ENCODE measurements around the gene KLHL9.

KLHL9 gene

DNA sequence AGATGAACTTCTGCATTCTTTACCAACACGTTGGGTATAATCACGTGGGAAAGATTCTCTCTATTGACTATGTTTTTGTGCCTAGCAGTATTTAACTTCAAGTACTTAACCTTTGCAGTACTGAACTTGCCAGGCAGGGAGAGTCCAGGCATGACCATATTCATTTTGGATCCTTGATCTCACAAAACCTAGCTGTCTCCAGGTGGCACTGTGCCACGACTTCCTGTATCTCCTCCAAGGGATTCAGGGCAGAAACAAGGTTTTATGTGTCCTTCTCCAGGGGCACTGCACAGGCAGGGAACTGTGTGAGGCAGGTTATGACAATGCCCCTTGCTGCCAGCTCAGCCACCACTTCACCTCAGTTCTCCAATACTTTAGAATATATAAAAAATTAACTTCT lies 18.3 kb downstream of the KLHL9 start:
- DNase-seq (ENCODE audit: low read depth, low spot score) = no peak
- no peak overlapping the region for H3K4me3 ChIP-seq (ENCODE audit: low read depth, low read length)
- in situ Hi-C loops (cut with HindIII; ENCODE audit: low sequenced_read_pairs) = no loop called here
- TF ChIP-seq, protein P1, sequence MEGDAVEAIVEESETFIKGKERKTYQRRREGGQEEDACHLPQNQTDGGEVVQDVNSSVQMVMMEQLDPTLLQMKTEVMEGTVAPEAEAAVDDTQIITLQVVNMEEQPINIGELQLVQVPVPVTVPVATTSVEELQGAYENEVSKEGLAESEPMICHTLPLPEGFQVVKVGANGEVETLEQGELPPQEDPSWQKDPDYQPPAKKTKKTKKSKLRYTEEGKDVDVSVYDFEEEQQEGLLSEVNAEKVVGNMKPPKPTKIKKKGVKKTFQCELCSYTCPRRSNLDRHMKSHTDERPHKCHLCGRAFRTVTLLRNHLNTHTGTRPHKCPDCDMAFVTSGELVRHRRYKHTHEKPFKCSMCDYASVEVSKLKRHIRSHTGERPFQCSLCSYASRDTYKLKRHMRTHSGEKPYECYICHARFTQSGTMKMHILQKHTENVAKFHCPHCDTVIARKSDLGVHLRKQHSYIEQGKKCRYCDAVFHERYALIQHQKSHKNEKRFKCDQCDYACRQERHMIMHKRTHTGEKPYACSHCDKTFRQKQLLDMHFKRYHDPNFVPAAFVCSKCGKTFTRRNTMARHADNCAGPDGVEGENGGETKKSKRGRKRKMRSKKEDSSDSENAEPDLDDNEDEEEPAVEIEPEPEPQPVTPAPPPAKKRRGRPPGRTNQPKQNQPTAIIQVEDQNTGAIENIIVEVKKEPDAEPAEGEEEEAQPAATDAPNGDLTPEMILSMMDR (IDR thresholded peaks at IDR 0.05; ENCODE audit: low read depth, low read length) = no peak

DNA sequence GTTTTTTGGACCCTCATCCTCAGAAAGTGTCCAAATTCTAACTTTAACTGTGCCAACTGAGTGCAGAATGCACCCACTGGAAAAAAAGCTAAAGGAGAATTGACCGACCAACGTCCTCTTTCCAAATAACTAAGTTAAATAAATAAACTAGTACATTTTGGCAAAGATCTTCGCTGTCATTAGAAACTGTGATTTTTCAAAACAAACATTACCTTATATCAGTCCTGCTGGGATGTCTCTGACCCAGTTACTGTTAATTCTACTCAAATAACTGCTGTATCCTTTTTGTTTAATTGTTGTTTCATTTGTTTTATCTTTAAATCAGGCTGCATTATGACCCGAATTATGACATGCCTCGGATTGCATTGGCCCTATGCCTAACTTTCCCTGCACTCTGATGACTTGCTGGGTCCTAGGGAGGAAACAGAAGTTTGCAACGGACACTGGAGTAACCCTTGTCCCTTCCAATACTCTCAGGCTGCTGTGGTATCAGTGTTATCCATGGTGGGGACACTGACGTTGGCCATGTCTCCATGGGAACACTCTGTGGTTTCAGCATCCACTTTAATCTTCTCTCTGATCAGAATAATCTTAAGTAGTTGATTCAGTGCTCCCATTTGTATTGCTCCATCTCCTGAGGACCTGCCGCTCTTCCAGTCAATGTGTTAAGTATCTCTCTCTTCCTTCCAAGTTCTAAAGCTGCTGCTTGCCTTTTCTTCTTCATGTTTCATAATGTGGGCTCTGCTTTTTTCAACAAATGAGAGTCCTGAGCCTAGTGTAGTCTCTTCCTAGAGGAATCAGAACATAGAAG lies 19.0 kb downstream of the KLHL9 start:
- in situ Hi-C loops (cut with HindIII; ENCODE audit: low sequenced_read_pairs) = no loop called here
- no peak overlapping the region for H3K4me3 ChIP-seq (ENCODE audit: low read depth, low read length)
- TF ChIP-seq, protein P1 (IDR thresholded peaks at IDR 0.05; ENCODE audit: low read depth, low read length) = no peak
- no peak for DNase-seq (ENCODE audit: low read depth, low spot score)

DNA sequence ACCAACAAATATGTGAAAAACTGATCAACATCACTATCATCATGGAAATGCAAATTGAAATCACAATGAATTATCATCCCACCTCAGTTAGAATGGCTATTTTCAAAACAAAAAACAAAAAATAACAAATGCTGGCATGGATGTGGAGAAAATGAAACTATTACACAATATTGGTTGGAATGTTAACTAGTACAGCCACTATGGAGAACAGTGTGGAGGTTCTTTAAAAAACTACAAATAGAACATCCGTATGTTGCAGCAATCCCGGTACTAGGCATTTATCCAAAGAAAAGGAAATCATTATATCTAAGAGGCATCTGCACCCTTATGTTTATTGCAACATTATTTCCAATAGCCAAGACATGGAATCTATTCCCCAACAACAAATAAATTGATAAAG lies 21.1 kb downstream of the KLHL9 start:
- no peak overlapping the region for H3K4me3 ChIP-seq (ENCODE audit: low read depth, low read length)
- in situ Hi-C loops (cut with HindIII; ENCODE audit: low sequenced_read_pairs) = no loop called here
- DNase-seq (ENCODE audit: low read depth, low spot score) = no peak
- TF ChIP-seq, protein P1 (IDR thresholded peaks at IDR 0.05; ENCODE audit: low read depth, low read length) = no peak

DNA sequence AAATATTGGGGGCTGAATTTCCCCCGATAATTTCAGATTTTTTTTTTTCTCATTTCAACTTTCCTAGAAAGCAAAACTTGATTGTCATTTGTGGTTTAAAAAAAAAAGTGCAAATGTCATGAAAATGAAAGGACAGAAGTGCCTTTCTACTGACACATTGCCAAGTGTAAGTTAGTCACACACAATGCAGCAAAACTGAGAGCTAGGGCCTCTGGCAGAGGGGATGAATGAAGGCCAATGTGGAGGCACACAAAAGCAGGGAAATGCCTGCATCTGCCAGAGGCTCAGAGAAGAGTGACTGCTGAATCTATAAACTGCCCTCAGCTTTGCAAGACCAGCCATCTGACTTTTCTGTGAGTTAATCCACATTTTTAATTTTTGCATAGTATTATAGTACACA lies 23.3 kb downstream of the KLHL9 start:
- in situ Hi-C loops (cut with HindIII; ENCODE audit: low sequenced_read_pairs) = no loop called here
- DNase-seq (ENCODE audit: low read depth, low spot score) = no peak
- H3K4me3 ChIP-seq (ENCODE audit: low read depth, low read length) = no peak overlapping the region
- TF ChIP-seq, protein P1 (IDR thresholded peaks at IDR 0.05; ENCODE audit: low read depth, low read length) = no peak

DNA sequence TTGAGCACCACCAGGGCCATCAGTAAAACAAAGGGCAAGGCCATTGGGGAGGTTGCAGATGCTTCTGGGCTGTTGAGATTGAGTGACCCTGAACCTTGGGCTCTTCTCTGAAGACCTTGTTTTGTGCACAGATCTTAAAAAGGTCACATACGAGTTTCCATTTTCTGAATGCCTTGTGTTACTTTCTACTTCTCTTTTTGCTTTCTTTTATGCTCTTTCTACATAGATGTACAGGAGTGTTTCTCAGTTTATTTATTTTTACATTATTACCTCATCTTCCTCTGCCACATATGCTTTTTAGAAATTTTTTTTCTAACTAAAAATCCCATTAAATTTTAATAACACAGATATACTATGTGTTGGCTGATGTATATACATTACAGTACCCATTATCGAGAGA lies 30.0 kb downstream of the KLHL9 start, which contains the start of gene IFNA5:
Gene IFNA5 (minus strand): TSS at position 101 of the 400 bp plus-strand sequence. CDS start 57 bp downstream, at position 44.
- DNase-seq (ENCODE audit: low read depth, low spot score) = no peak
- no peak within 1 kb of the TSS for H3K4me3 ChIP-seq (ENCODE audit: low read depth, low read length)
- in situ Hi-C loops (cut with HindIII; ENCODE audit: low sequenced_read_pairs) = no loop called here
- TF ChIP-seq, protein P1 (IDR thresholded peaks at IDR 0.05; ENCODE audit: low read depth, low read length) = no peak

DNA sequence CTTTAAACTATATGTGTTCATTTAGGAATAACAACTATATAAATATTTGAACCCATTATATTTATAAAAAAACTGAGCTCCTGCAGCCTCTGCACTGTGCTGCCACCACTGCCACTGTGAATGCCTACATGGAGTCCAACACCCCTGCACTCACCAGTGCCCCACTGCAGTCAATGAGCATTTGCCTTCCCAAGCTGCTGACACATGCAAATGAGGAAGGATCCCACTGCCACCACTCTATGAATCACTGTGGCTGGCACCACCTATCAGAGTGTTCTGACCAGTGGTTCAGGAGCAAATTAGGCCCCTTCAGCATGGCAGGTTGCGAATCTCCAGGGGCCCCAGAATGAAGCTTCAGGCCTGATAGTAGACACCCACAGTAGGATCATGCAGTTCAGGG lies 39.2 kb downstream of the KLHL9 start:
- H3K4me3 ChIP-seq (ENCODE audit: low read depth, low read length) = no peak overlapping the region
- TF ChIP-seq, protein P1 (IDR thresholded peaks at IDR 0.05; ENCODE audit: low read depth, low read length) = no peak
- DNase-seq (ENCODE audit: low read depth, low spot score) = no peak
- in situ Hi-C loops (cut with HindIII; ENCODE audit: low sequenced_read_pairs) = no loop called here

Measured in astrocyte of the spinal cord (primary cell).